C4-2B (cell line): ENCODE measurements around the gene PCDHA1.

Source experiments
- ZFX ChIP-seq: fragments of 450-650 bp; IDR thresholded peaks from 2 replicates; pipeline ENCODE4 v1.6.1; 2017
- TF ChIP-seq, protein P1 (sequence below): fragments of 450-650 bp; conservative IDR thresholded peaks from 2 replicates; pipeline ENCODE4 v1.5.1; 2017; ENCODE audit warnings: mild to moderate bottlenecking

GRCh38 chr5:140875085-140876065 lies 89.4 kb downstream of the PCDHA1 start, which contains the start of gene PCDHA12:
- TF ChIP-seq, protein P1, sequence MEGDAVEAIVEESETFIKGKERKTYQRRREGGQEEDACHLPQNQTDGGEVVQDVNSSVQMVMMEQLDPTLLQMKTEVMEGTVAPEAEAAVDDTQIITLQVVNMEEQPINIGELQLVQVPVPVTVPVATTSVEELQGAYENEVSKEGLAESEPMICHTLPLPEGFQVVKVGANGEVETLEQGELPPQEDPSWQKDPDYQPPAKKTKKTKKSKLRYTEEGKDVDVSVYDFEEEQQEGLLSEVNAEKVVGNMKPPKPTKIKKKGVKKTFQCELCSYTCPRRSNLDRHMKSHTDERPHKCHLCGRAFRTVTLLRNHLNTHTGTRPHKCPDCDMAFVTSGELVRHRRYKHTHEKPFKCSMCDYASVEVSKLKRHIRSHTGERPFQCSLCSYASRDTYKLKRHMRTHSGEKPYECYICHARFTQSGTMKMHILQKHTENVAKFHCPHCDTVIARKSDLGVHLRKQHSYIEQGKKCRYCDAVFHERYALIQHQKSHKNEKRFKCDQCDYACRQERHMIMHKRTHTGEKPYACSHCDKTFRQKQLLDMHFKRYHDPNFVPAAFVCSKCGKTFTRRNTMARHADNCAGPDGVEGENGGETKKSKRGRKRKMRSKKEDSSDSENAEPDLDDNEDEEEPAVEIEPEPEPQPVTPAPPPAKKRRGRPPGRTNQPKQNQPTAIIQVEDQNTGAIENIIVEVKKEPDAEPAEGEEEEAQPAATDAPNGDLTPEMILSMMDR, result peak; percentile 53
- TF ChIP-seq ZFX, result no peak
